RKO (cell line): ENCODE results near the gene HDGFL2.
"Not testable (repeated sequence)": the region's sequence is repeated elsewhere in the genome, so short reads cannot be mapped to it uniquely, and the experiment has no call there.

Source experiments
- DNase-seq: peaks from one replicate; pipeline ENCODE4 v3.0.0-alpha.2; 2016; ENCODE audit warnings: low spot score

HDGFL2 gene

DNA sequence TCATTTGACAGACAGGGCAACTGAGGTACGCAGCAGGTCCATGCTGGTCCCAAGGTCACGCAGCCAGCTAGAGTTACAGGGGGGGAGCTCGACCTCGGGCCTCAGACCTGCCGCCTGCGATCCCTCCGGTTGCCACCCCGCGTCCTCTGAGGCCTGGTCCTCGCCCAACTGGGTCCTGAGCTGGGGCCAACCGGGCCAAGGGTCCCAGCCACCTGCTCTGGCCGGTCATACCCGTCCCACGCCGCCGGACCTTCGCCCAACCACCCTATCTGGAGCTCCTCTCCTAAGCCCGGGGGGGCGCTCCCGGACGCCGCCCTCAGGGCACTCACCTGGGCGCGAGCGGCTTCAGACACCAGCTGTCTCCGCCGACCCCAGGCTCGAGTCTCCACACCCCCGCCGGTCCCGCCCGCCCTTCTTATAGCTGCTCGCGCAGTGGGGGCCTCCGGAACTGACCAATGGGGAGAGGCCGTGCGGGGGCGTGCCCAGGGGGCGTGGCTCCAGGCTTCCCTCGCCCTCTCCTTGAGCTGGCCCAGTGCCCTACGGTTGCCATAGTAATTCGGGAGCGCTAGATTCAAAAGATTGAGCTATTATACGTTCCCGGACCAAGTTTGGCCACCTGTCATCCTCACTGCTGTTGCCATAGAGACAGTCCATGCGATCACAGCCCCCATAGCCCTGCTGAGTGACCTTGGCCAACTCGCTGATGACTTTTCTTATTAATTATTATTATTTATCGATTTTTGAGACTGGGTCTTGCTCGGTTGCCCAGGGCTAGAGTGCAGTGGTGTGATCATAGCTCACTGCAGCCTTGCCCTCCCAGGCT is 63.0 kb downstream of the HDGFL2 start, which contains the start of gene PLIN5:
TSS of gene PLIN5 (minus strand) at position 389 of the 823 bp plus-strand sequence. CDS start 1,150 bp downstream, outside the sequence.
- peak; percentile 77 for DNase-seq

GRCh38 chr19:4536798-4537197 is 64.7 kb downstream of the HDGFL2 start:
- DNase-seq, result no peak

DNA sequence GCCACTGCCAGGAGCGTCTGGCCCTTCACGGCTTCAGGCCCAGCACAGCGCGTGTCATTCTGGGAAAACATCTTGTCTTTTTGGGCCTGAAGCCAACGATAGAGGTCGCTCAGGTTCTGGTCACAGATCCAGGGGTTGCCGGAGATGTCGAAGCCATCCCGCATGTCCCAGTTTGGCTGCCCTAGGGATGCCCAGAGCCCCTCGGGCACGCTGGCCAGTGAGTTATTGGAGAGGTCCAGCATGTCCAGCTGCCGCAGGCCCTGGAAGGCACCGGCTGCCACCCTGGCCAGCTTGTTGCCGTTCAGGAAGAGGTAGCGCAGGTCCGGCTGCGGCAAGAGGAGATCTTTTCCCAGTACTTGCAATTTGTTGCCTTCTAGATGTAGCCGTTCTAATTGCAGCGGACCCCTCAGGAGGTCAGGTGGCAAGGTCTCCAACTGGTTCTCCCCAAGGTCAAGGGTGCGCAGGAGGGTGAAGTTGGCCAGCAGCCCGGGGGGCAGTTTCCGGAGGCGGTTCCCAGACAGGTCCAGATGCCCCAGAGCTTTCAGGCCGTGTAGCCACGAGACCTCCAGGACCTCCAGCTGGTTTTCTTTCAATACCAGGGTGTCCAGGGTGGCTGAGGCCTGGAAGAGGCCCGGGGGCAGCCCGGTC is 66.0 kb downstream of the HDGFL2 start:
- DNase-seq, result no peak

GRCh38 chr19:4538601-4538954 is 66.5 kb downstream of the HDGFL2 start:
- no peak for DNase-seq

DNA sequence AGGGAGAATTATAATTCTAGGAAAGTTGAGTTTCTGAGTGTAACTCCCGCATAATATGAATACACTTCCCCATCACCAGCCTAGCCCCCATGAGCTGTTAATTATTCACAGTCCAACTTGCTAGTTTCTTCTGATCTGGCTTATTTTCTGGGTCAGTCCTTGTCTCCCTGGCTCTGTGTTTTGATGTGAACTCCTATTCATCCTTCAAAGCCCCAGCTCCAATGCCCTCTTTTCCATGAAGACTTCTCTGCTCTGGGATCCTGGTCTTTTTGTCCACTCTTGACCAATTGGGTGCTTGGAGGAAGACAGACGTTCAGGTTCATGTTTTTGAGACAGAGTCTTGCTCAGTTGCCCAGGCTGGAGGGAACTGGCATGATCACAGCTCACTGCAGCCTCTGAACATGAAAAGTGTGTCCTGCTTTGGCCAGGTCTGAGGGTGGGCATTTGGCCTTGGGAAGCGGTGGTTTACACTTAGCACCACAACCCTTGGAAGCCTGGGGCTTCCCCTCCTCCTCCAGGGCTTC is 67.1 kb downstream of the HDGFL2 start:
- no peak for DNase-seq

- no peak for DNase-seq
These were observed 67.8 kb downstream of the HDGFL2 start, which contains the start of gene LRG1 for GRCh38 chr19:4539693-4540581. TSS of gene LRG1 (minus strand) at chr19:4540036. CDS start at chr19:4540013, 23 bp downstream.

DNA sequence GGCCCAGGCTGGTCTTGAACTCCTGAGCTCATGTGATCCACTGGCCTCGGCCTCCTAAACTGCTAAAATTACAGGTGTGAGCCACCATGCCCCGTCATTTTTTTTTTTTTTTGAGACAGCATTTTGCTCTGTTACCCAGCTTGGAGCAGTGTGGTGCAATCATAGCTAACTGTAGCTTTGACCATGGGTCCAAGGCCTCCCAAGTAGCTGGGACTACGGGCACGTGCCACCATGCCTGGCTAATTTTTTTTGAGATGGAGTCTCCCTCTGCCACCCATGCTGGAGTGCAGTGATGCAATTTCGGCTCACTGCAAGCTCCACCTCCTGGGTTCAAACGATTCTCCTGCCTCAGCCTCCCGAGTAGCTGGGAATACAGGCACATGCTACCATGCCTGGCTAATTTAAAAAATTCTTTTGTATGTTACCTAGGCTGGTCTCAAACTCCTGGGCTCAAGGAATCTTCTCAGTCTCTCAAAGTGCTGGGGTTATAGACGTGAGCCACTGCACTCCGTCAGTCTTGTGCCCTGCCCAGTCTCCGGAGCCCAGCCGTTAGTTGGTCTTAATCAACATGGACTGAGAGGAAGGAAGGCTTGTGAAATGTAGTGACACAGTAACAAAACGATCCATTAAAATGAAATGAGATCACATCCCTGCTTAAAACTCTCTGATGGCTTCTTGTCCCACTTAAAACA is 69.2 kb downstream of the HDGFL2 start:
- no peak for DNase-seq

GRCh38 chr19:4541806-4542145 is 69.7 kb downstream of the HDGFL2 start:
- DNase-seq, result not testable (repeated sequence)

GRCh38 chr19:4542896-4543841 is 71.1 kb downstream of the HDGFL2 start:
- DNase-seq, result no peak

- no peak for DNase-seq
These were observed 71.9 kb downstream of the HDGFL2 start for GRCh38 chr19:4543842-4544647.

GRCh38 chr19:4547303-4548237 is 75.5 kb downstream of the HDGFL2 start:
- no peak for DNase-seq

DNA sequence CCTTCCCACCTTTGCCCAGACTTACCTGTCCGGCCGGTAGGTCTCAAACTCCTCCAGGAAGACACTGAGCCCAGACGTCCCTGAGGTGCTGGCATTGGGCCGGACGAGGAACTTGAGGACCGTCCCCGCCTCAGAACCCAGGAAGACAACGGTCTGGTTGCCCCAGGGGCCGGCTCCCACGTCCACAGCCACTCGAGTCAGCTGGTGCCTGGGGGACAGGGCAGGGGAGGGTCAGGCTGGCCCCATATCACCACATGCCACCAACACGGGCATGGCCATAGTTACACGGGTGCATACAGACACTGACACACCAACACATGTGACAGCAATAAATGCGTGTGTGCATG is 76.1 kb downstream of the HDGFL2 start:
- DNase-seq, result no peak

GRCh38 chr19:4550018-4550417 is 77.9 kb downstream of the HDGFL2 start:
- no peak for DNase-seq

DNA sequence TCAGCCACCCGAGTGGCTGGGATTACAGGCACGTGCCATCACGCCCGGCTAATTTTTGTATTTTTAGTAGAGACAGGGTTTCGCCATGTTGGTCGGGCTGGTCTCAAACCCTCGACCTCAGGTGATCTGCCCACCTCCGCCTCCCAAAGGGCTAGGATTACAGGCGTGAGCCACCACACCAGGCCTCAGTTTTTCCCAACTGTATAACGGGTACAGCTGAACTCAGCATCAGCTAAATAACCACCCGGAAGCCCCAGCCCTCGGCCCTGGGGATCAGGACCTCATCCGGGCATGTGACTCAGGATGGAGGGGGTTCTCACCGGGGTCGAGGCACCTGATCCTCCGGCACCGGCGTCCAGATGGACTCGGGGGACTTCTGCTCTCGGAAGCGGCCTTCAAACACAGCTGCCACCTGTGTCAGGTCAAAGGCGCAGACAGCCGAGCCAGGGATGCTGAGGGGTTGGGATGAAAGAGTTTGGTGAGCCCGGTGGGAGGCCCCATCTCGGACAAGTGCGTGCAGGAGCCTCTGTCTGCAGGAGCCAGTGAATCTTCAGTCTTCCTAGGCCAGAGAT is 78.5 kb downstream of the HDGFL2 start:
- DNase-seq, result no peak
